GM21619 (cell line): Measurements from ENCODE around the gene ITGB8.
"Not testable (repeated sequence)": the region's sequence is repeated elsewhere in the genome, so short reads cannot be mapped to it uniquely, and the experiment has no call there.

Experiments
- ATAC-seq: cut with Tn5 transposase; IDR thresholded peaks from one replicate; pipeline ENCODE4 v1.9.1; 2021; ENCODE audit not compliant: unreplicated experiment

Gene ITGB8

DNA sequence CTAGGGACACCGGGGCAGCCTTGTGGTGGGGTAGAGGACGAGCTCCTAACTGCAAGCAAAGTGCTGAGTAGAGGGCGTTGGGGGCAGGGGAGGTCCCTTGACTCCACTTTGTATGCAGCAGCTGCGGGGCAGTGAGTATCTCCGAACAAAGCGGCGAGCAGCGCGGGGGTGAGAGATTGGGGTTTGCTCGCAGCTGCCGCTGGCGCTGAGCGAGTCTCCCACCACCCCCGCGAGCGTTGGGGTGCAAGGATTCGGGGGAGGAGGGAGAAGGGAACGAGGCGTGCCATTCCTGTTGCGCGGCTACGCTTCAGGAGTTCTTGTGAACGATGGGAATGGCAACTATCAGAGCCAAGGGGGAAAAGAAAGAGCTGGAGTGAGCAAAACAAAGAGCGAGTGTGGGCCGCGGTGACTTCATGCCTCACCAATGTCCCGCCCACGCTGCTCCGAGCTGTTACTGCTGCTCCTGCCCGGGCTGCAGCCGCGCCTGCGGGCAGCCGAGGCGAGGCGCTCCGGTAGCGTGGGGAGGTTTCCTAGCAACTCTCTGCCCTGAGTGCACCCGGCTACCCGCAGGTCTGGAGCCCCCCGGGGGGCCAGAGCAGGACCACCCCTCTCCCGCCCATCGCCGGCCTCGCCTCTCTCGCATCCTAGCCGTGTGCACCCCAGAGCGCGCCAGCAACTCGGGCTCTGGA, at the start of gene ITGB8:
Gene ITGB8 (plus strand): TSS at position 662 of the 689 bp plus-strand sequence. CDS start 907 bp downstream, outside the sequence.
- ATAC-seq = peak; percentile 44

DNA sequence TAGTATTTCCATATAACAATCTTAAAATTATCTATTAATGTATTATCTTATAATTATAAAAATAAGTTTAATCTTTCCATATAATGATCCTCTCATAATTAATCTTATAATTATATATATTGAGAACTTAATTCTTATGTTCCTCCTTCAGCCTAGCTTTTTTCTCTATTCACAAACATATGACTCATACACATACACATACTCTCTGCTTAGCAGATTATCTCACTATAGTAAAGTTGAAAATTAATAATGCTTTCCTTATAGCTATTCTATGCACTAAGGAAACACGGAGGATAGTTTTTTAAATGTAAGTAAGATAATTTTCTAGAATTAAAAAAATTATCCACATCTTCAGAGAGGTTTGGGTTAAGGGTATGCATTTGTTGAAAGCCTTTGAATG, 47.7 kb upstream of the ITGB8 start:
- no peak for ATAC-seq

DNA sequence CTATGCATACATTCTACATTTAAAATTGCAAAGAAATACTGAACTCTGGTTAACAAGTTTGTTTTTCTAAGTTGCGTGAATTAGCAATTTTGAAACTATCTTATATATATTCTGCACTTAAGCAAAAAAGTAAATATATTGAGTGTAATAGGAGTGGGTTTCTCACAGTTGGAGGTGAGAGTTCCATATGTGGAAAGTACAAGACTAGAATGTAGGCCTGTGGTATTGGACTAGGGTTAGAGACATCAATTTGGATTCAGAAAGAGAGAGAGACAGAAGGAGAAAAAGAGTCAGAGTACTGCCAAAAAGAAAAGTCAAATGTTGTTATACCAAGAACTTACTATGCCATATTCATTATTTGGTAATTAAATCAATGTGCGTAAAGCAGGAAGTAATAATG, 47.3 kb upstream of the ITGB8 start:
- ATAC-seq = no peak

DNA sequence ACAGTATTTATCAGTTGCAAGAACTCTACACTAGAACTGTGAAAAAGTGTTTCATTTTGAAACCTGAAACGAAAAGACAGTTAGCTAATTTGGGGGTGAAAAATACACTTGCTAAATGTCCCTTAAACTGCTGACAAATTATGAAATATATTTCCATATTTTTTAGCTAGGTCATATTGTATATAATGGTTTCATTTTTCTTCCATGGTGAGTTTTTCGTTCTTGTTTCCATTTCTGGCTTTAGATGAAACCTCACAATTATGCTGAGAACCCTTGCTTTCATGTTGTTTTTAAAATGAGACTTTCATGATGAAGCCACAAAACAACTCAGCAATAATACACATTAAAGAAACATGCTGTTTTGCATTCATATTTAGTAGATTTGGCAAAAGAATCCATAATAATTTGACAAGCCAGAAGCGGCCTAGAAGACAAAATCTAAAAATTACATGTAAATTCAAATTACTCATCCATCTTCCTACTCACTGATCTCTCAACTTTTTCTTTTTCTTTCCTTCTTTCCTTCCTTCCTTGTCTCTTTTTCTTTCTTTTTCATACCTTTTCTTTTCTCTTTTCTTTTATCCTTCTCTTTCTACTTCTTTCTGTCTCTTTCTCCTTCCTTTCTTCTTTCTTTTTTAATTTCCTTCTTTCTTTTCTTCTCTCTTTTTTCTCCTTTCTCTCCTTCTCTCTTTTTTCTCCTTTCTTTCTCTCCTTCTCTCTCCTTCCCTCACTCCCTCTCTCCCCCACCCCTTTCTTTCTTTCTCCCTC, 46.5 kb upstream of the ITGB8 start:
- peak; percentile 54 for ATAC-seq

DNA sequence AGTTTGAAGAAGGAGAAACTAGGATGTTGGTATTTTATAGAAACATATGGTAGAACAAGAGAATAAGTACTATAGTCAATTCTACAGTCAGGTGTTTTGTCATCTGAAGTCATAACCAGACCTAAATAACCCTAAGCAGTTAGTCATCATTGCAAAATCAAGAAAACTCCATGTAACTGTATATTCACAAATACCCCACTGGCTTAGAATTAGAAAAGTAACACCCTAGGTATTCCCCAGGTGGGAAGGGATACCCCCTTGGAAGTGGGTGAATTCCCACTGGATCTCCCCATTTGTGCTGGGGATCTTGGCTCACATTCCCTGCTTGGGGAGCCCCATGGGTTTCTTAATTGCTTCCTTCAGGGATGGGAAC, 45.9 kb upstream of the ITGB8 start:
- ATAC-seq = no peak

DNA sequence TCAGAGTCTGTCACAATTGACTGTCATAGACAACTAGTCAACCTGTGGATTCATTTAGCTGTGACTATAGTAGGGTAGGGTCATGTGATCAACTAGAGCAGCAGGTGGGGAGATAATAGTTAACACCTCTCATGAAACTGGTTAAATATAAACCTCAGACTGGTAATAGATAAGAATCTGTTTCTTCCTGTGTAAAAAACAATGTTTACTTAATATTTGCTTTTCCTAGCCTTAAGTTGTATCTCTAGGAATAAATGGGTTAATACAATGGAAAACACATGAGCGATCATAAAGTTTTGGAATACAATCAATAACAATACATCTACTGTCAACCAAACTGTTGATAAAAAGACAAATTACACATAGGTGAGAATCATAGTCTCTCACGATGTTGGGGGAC, 43.4 kb upstream of the ITGB8 start:
- peak; percentile 40 for ATAC-seq

DNA sequence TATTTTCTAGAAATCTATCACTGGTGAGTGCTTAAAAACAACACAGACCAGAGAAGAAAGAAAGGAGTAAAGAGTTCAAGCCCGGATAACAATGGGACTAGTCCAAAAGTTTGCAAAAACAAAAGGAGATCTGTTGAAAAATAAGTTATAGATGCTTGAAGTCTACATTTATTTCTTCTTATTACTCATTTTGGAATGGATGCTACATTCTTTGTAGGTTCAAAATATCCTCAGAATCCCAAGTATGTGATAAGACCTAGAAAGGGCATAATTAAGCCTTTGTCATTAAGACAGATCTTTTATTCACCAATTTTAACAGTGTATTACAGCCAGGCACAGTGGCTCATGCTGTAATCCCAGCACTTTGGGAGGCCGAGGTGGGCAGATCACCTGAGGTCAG, 42.7 kb upstream of the ITGB8 start:
- ATAC-seq = no peak

DNA sequence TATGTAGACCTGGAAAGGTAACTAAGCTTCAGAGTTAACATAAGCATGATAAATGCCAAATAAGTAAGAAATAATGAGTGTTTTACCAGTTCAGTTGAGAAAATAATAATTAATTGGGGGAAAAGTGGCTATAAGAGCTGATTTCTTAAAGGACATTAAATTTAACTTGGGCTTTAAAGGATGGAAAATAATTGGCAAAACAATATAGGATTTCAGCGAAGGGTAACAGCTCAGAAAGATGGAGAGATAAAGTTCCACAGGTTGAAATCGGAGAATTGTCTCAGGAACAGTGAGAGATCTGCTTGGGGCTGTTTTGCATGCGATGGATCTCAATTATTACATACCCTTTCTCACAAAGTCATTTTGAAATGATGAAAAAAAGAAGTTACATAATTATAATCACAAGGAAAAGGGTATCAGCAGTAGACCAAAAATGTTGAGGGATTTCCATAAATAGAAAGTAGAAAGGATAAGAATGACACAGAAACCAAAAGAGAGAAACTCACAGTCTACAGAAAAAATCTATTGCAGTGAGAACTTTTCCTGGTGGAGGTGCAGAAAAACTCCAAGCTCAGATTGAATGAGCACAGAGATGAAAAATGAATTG, 40.1 kb upstream of the ITGB8 start:
- no peak for ATAC-seq

DNA sequence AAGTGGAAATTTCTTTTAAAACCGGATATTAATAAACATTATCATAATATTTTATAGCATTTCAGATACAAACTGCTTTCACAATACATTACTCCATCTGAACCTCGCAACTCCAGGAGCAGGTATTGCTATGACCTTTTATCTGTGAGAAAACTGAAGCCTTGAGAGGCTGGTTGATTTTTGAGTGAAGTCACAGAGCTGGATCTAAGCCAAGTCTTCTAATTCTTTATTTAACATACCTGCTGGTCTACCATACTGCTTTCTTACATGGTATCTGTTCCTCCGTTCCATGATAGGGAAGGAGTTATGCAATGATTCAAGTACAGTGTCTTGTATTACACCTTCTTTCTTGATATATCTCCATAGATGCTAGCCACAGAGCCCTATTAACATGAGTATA, 37.4 kb upstream of the ITGB8 start:
- no peak for ATAC-seq

DNA sequence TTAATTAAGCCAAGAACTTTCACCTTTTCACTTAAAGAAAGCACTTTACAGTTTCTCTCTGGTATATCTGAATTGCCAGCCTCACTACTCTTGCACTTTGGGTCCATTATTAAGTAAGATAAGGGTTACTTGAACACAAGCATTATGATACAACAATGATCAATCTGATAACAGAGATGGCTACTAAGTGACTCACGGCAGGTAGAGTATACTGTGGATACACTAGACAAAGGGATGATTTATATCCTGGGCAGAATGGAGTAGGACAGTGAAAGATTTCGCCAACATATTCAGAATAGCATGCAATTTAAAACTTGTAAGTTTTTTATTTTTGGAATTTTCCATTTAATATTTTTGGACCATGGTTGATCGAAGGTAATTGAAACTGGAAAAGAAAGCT, 34.3 kb upstream of the ITGB8 start:
- ATAC-seq = no peak

DNA sequence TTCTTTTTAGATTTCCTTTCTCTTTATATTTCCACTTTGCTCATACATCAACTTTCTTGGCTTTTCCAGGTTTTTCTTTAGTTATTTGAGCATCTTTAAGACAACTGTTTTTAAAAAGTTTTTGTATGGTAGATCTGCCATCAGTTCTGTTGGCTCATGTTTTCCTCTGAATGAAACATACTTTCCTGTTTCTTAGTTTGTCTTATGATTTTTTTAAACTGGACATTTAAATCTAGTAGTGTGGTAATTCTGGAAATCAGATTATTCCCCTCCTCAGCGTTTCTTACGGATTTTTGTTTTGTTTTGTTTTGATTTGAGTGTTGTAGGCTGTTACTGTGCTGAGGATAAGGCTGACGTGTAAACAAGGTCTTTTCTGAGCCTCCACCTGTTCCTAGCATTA, 33.8 kb upstream of the ITGB8 start:
- no peak for ATAC-seq

DNA sequence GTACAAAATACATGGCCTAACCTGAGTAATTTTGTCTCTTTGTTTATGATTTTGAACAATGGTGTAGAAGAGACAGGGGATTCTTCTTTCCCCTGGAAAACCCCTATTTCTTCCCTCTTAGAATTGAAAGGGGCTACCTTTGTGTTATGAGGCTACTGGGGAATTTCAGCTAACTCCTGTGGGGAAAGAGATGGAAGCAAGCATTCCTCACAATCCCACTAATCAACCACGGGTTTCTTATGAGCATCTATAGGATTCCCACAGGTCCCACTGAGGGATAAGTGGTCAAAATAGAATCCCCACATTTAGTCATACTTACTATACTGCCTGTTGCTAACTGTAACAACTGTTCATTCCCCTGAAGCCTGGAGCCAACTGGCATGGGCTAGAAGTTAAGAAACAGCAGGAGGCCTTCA, 32.2 kb upstream of the ITGB8 start:
- ATAC-seq = no peak

DNA sequence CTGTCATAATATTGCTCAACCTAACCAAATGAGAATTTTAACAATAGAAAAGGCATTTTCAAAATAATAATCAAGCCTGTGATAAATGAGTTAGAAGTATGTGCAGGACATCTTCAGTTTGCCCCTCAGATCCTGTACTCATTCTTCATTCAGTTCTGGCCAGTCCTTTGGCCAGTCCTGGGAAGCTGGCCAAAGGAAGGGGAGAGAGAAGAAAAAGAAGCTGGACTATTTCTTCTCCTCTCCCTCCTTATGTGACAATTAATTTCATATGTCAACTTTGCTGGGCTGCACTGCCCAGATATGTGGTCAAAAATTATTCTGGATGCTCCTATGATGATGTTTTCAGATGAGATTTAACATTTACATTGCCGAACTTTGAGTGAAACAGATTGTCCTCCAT, 31.6 kb upstream of the ITGB8 start:
- no peak for ATAC-seq

DNA sequence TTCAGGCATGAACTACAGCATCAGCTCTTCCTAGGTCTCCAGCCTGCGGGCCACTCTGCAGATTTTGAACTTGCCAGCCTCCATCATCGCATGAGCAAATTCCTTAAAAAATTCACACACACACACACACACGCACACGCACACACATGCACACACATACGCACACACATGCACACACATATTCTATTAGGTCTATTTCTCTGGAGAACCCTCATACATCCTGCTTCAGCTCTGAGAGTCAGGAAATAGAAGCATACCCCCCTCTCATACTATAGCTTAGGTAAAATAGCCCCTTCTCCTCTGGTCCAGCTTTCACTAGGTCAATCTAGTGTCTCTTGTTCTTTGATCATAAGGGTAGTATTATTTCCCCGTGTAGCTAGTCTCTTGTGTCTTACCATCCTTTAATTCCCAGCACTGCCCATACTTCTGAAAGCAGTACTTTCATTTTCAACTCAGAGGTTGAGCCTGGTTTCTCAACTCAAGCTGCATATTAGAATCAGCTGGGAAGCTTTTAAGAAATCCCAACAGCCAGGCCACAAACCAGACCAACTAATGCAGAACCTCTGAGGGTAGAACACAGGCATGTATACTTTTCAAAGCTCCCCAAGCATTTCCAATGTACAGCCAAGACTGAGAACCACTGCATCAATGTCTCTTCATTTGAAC, 30.9 kb upstream of the ITGB8 start:
- ATAC-seq = peak; percentile 59

DNA sequence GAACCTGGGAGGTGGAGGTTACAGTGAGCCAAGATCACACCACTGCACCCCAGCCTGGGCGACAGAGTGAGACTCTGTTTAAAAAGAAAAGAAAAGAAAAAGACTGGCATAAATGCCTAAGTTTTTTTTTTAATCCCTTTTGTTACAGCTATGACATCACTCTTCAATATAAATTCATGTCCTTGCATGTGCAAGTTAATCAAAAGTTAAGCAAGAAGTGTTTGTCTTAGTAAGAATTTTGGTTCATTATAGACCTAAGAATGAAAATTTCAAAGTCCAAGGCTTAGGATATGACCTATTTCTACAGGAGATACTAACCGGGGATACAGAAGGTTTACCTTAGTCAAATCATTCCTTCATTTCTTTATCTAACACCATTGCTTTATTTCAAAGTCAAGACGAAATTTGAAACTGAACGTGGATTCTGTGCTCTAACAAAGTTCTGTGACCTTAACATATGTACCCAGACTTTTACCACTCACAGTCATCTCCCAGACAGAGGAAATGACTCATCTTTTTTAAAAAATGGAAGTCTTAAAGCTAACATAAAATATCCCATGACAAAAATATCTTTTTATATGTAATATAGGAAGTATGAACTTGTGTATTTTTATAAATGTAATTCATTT, 29.3 kb upstream of the ITGB8 start:
- no peak for ATAC-seq

DNA sequence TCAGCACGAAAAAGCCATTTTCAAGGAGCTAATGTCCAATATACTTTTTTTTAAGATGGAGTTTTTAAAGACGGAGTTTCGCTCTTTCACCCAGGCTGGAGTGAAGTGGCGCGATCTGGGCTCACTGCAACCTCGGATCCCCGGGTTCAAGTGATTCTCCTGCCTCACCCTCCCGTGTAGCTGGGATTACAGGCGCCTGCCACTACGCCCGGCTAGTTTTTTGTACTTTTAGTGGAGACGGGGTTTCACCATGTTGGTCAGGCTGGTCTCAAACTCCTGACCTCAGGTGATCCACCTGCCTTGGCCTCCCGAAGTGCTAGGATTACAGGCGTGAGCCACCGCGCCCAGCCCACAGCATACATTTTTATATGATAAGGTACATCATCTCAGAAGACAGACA, 28.4 kb upstream of the ITGB8 start:
- ATAC-seq = not testable (repeated sequence)

DNA sequence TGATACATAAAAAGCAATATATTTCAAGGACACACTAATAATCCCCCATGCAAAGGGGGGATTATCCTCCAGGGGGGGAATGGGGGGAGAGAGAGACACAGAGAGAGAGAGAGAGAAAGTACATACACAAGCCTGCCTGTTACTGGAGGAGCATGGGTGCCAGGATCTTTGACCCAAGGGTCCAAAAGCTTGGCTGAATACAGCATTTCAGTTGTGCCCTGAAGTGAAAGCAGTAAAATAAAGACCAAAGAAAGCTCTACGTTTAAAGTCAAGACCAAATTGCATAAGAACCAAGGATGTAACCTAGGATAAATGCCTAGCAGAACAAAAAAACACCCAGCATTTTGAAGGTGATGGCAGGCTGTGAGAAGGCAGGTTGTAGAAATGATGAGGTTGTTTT, 27.8 kb upstream of the ITGB8 start:
- ATAC-seq = no peak

DNA sequence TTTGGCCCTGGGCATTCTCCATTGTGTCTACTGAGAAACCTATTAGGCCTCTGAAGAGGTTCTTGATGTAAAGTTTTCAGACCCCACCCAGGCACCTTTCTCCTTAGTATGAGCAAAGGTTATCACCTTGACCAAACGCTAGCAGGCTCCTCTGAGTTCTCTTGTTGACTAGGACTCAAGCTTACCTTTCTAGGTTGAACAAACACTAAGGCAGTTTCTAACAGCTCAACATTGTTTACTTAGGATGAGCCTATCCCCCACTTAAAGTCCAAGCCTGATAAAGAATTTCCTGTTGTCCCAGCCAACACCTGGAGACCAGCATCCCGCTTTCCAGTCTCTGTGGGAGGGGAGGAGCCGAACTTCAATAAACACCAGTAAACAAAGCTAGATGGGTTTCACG, 26.3 kb upstream of the ITGB8 start:
- no peak for ATAC-seq

DNA sequence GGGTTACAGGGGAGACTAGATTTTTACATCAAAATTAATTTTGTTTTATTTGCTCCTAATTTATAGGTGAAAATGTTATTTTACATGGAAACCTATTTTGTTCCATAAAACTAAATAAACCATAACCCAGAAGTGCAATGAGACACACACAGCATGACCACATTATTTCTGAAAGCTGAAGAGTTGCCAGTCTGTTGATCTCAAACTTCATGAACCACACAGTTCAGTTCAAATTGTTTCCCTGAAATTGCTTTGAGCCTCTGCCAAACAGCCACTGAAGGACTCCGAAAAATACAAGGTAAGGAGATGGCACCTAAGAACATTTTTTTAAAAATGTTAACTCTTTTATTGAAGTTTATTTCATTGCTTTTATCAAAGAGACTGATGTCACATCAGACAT, 25.0 kb upstream of the ITGB8 start:
- ATAC-seq = no peak

DNA sequence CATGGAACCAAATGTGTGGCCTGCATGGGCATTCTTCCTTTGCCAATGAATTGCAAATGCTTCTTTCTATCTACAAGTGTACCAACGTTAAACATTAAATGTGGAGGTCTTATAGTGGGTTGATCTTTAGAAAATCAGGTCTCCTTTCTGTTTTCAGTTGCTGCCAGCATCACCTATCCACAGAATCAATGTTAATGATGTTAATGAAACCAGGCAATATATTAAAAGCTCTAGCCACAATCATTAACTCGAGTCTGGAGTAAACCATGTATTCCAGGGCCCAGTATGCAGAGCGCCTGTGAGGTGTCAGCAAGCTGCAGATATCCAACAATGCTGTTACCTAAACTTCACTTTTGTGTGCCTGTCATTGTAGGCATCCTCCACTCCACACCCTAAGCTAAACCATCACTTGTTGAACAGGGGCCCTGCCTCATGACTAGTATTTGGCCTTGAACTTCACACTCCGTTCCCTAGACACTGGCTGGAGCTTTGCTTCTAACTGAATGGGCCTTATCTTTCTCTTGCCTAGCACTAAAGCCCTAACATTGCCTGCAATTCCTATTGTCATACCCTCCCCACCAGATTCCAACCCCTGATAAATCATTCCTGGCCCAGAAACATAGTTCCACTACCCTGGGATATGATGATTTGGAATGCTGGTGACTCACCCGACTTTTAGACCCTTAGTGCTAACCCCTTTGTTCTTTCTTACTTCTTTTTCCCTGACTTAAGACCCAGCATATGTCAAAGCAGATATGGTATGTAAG, 24.3 kb upstream of the ITGB8 start:
- ATAC-seq = no peak

DNA sequence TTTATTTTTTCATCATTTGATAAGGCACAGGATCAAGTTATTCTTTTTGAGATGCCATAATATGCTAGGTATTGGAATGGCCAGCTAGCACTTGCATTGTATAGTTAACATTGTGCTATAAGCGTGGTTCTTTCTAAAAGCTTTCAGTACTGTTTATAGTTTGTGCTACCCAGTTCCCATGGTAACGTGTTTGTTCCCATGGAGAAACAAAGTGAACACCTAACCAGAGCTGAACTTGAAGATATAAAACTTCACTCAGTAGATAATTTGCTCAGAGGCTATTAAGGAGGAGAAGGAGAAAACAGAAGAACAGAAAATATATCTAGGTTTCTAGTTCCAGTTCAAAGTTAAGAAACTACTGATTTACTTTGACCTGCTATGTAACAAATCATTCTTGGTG, 23.6 kb upstream of the ITGB8 start:
- peak; percentile 74 for ATAC-seq
